ENCODE measurements around the gene PPP1R1C. TPM values are rescaled to one million over a fixed set of nuclear protein-coding genes. Genes with fewer than 3 reads are reported as not detected.

PPP1R1C gene
- total RNA-seq (under 1 TPM in 2 of 7 donors, not detected in 5; 0.27 to 0.32 TPM), polyA plus RNA-seq (under 1 TPM; 0.24 to 0.48 (median 0.48) TPM)
- long read RNA-seq, donor 1: 0 reads
- long read RNA-seq, donor 2: 0 reads

GRCh38 chr2:181985632-181986205 lies at the start of gene PPP1R1C:
PPP1R1C (plus strand) TSS chr2:181985853; CDS start chr2:181986111, 258 bp downstream.
- intact Hi-C loops (cut with DNase I; ENCODE audit: low total_unique reads): no loop called here
- Histone ChIP-seq H3K4me3 (no peak within 1 kb of the TSS), H3K27ac (peak within 1 kb of the TSS in 2 of 8 donors; percentile 4 to 12), H3K9me3 (no peaks in the 10 kb centered on the region), H3K4me1 (peaks cover 0 to 6% (median 0%) of the 10 kb centered on the region in 6 donors), H3K27me3 (replicated peaks in 1 of 7) (no peaks in the 10 kb centered on the region), H3K36me3 (no peaks in the 10 kb centered on the region)
- DNase-seq: no peak
- 89 to 97% (median 91%) methylated on average over 8 of the region's 8 CpGs for WGBS, 5 donors
- TF ChIP-seq POLR2A (IDR thresholded peaks at IDR 0.05): no peak
- TF ChIP-seq CTCF (IDR thresholded peaks at IDR 0.05 in 8 of 11, conservative IDR thresholded peaks at IDR 0.05 in 3 of 11): no peak
- TF ChIP-seq POLR2AphosphoS5 (IDR thresholded peaks at IDR 0.05): no peak

- intact Hi-C loops (cut with DNase I; ENCODE audit: low total_unique reads): no loop called here
- H3K4me3 ChIP-seq: peak overlapping the region in 1 of 8 donors; percentile 2
- H3K36me3 ChIP-seq: no peaks in the 10 kb centered on the region
- H3K9me3 ChIP-seq: no peaks in the 10 kb centered on the region
- H3K4me1 ChIP-seq: peaks cover 0 to 13% (median 0%) of the 10 kb centered on the region in 6 donors
- TF ChIP-seq POLR2AphosphoS5 (IDR thresholded peaks at IDR 0.05): peak in 1 of 3 donors; percentile 24
- TF ChIP-seq CTCF (IDR thresholded peaks at IDR 0.05 in 8 of 11, conservative IDR thresholded peaks at IDR 0.05 in 3 of 11): no peak
- TF ChIP-seq POLR2A (IDR thresholded peaks at IDR 0.05): no peak
- 8 to 25% (median 12%) methylated on average over 2 of the region's 2 CpGs for WGBS, 5 donors
- H3K27me3 ChIP-seq (replicated peaks in 1 of 7): no peaks in the 10 kb centered on the region
- DNase-seq: no peak
- H3K27ac ChIP-seq: peak overlapping the region in 6 of 8 donors; percentile 23 to 82 (median 66)
Observed at GRCh38 chr2:181937473-181937872, 48.2 kb upstream of the PPP1R1C start.

- TF ChIP-seq POLR2AphosphoS5 (IDR thresholded peaks at IDR 0.05) (no peak), POLR2A (IDR thresholded peaks at IDR 0.05) (no peak), CTCF (IDR thresholded peaks at IDR 0.05 in 8 of 11, conservative IDR thresholded peaks at IDR 0.05 in 3 of 11) (no peak)
- no peak overlapping the region for H3K4me3 ChIP-seq
- no peaks in the 10 kb centered on the region for H3K9me3 ChIP-seq
- DNase-seq: no peak
- H3K27ac ChIP-seq: no peak overlapping the region
- WGBS, 5 donors: 94 to 98% (median 96%) methylated on average over 2 of the region's 2 CpGs
- H3K27me3 ChIP-seq (replicated peaks in 1 of 7): no peaks in the 10 kb centered on the region
- no peaks in the 10 kb centered on the region for H3K4me1 ChIP-seq
- H3K36me3 ChIP-seq: no peaks in the 10 kb centered on the region
- intact Hi-C loops (cut with DNase I; ENCODE audit: low total_unique reads): no loop called here
Observed at GRCh38 chr2:181943411-181944124, 42.1 kb upstream of the PPP1R1C start.

Data from spleen (tissue), 13 donors.